K562 (cell line): ENCODE data around the gene CSF2. TPM values are rescaled to one million over a fixed set of nuclear protein-coding genes. Genes with fewer than 3 reads are reported as not detected.

Experiments used
- ATAC-seq: fragments of 200-7000 bp; cut with Tn5 transposase; 3 replicates; pipeline ENCODE4 v1.9.1; 2020; ENCODE audit warnings: moderate library complexity
- BruUV-seq: library from RNA; stranded (reverse); fragments of 400-500 nt; replicated peaks from 2 replicates; lab custom pipeline; 2021; lab: Mats Ljungman, UMichigan
- CTCF ChIA-PET: fragments of 300-600 bp; formaldehyde crosslinking; extraction: SDS; loops from one replicate; lab custom pipeline; 2021; ENCODE audit warnings: low intra/inter-chr PET ratio; lab: Yijun Ruan, JAX
- POLR2A ChIA-PET: fragments of 300-600, 350-650 bp; sonication (Branson Sonifier 250); formaldehyde crosslinking; extraction: SDS; loops from one replicate; lab custom pipeline; 2021; ENCODE audit warnings: antibody characterized with exemption, inconsistent platforms; lab: Yijun Ruan, JAX
- DNase-seq, 4 experiments: peaks; one replicate each; pipeline versions ENCODE4 v3.0.0 to v3.0.0-alpha.2; 2011 to 2018; ENCODE audit warnings: low spot score in 3 of 4, mixed read lengths in 3 of 4; ENCODE audit errors: extremely low read depth in 1 of 4
- FAIRE-seq: peaks from 2 replicates; lab custom pipeline; 2011; peaks lifted over from hg19 to GRCh38; lab: Jason Lieb, UNC
- H2AFZ ChIP-seq: 2 replicates; pipeline ENCODE4 v1.6.0; 2011; ENCODE audit warnings: low read depth, low read length, control low read depth, inconsistent platforms
- H3K27ac ChIP-seq: fragments of 200-600 bp; 3 replicates; pipeline ENCODE4 v1.8.0; 2011; ENCODE audit warnings: low read depth, mild to moderate bottlenecking, control low read depth, inconsistent platforms, low read length, moderate library complexity, mixed read lengths; ENCODE audit errors: extremely low read depth
- H3K27me3 ChIP-seq, 2 experiments: fragments of 300-600 bp in 1 of 2; 2 replicates in 1 of 2; 3 replicates in 1 of 2; pipeline versions ENCODE4 v1.6.0 to v1.8.0; 2011; ENCODE audit warnings: inconsistent platforms in 2 of 2, low read length in 2 of 2, mild to moderate bottlenecking in 1 of 2, mixed read lengths in 1 of 2, moderate library complexity in 1 of 2; ENCODE audit not compliant: control insufficient read depth in 2 of 2, insufficient read depth in 2 of 2
- H3K36me3 ChIP-seq: fragments of 300-600 bp; 3 replicates; pipeline ENCODE4 v1.8.0; 2011; ENCODE audit warnings: mild to moderate bottlenecking, low read length, inconsistent platforms; ENCODE audit not compliant: control insufficient read depth, insufficient read depth
- H3K4me1 ChIP-seq, 2 experiments: fragments of 200-600 bp in 1 of 2; replicated peaks in 1 of 2; 2 replicates in 1 of 2; 3 replicates in 1 of 2; pipeline versions ENCODE4 v1.5.1 to v1.8.0; 2011; ENCODE audit warnings: inconsistent platforms in 2 of 2, low read length in 2 of 2, mild to moderate bottlenecking in 1 of 2, mixed read lengths in 1 of 2, moderate library complexity in 1 of 2; ENCODE audit not compliant: control insufficient read depth in 2 of 2, insufficient read depth in 2 of 2
- H3K4me2 ChIP-seq: 2 replicates; pipeline ENCODE4 v1.6.1; 2011; ENCODE audit warnings: low read length, control low read depth, inconsistent platforms, mixed read lengths; ENCODE audit not compliant: insufficient read depth
- H3K4me3 ChIP-seq: fragments of 200-600 bp; sonication (generic), shearing (Covaris generic); 2 replicates; pipeline ENCODE4 v1.5.1; 2016; ENCODE audit warnings: control low read depth, inconsistent platforms
- H3K79me2 ChIP-seq: fragments of 200-600 bp; 3 replicates; pipeline ENCODE4 v1.8.0; 2011; ENCODE audit warnings: low read length, inconsistent platforms; ENCODE audit not compliant: control insufficient read depth, insufficient read depth
- H3K9ac ChIP-seq, 2 experiments: 2 replicates each; pipeline versions ENCODE4 v1.6.0 to v1.6.1; 2011; ENCODE audit warnings: low read depth in 2 of 2, low read length in 2 of 2, control low read depth in 1 of 2, inconsistent platforms in 1 of 2, mild to moderate bottlenecking in 1 of 2, mixed read lengths in 1 of 2; ENCODE audit not compliant: insufficient read depth in 1 of 2
- H3K9me1 ChIP-seq: one replicate; pipeline ENCODE4 v1.6.0; 2011; ENCODE audit warnings: inconsistent platforms, mild to moderate bottlenecking, low read length, moderate library complexity; ENCODE audit not compliant: control insufficient read depth, insufficient read depth
- H3K9me3 ChIP-seq: replicated peaks from 2 replicates; pipeline ENCODE4 v1.5.1; 2011; ENCODE audit warnings: low read depth, low read length, inconsistent platforms; ENCODE audit not compliant: control insufficient read depth, insufficient read depth
- H4K20me1 ChIP-seq: replicated peaks from 2 replicates; pipeline ENCODE4 v1.6.1; 2011; ENCODE audit warnings: low read length, inconsistent platforms, mixed read lengths; ENCODE audit not compliant: control insufficient read depth, insufficient read depth
- EP400 ChIP-seq: fragments of 450-650 bp; IDR thresholded peaks from 2 replicates; pipeline ENCODE4 v1.6.1; 2017; ENCODE audit warnings: antibody characterized with exemption, mild to moderate bottlenecking, moderate library complexity
- ERF ChIP-seq: fragments of 450-650 bp; formaldehyde crosslinking; IDR thresholded peaks from 2 replicates; pipeline ENCODE4 v1.4.0; 2020; ENCODE audit warnings: mild to moderate bottlenecking, mixed read lengths
- FOXK2 ChIP-seq, 2 experiments: fragments of 450-650 bp; IDR thresholded peaks in 1 of 2; conservative IDR thresholded peaks in 1 of 2; 2 replicates each; pipeline ENCODE4 v1.6.1; 2016; ENCODE audit warnings: low read depth in 2 of 2, mild to moderate bottlenecking in 1 of 2
- MEF2D ChIP-seq: conservative IDR thresholded peaks from 2 replicates; pipeline ENCODE4 v1.6.1; 2016; ENCODE audit warnings: low read depth, missing genetic modification characterization, missing compliant biosample characterization
- MYNN ChIP-seq, 2 experiments: sonication (generic); formaldehyde crosslinking in 1 of 2; IDR thresholded peaks; 2 replicates each; pipeline versions ENCODE4 v1.5.0 to v1.6.1; 2016 to 2020; ENCODE audit warnings: antibody characterized with exemption in 1 of 2, missing genetic modification reagents in 1 of 2
- POLR3A ChIP-seq: IDR thresholded peaks from 2 replicates; pipeline ENCODE4 v1.6.1; 2011; ENCODE audit warnings: borderline replicate concordance, mild to moderate bottlenecking, moderate library complexity; ENCODE audit not compliant: insufficient read length, insufficient read depth; ENCODE audit errors: extremely low read depth
- SAP30 ChIP-seq: fragments of 200-600 bp; sonication (generic); IDR thresholded peaks from 2 replicates; pipeline ENCODE4 v1.6.1; 2012; ENCODE audit warnings: borderline replicate concordance, low read depth, mild to moderate bottlenecking, moderate library complexity, low read length, control low read depth, inconsistent platforms; ENCODE audit not compliant: insufficient read depth, poor library complexity, severe bottlenecking
- ZEB2 ChIP-seq: fragments of 450-650 bp; IDR thresholded peaks from 2 replicates; pipeline ENCODE4 v1.6.1; 2016
- WGBS: fragments of 100-300 bp; shearing (Covaris generic); methylation state at CpG from one replicate; pipeline ENCODE4 v1.1.6; 2016; ENCODE audit warnings: low coverage, mixed read lengths; ENCODE audit not compliant: insufficient coverage; ENCODE audit errors: missing lambda C conversion rate; 5-methylcytosine and 5-hydroxymethylcytosine counted together
- in situ Hi-C: fragments of 300-500 bp; cut with MboI; formaldehyde crosslinking; loops from 4 replicates; pipeline ENCODE4 v1.15.0; 2018; ENCODE audit warnings: inconsistent platforms, mixed read lengths
- intact Hi-C: fragments of 100-400 bp; cut with micrococcal nuclease; formaldehyde crosslinking; loops from 2 replicates; pipeline ENCODE4 v1.14.2; 2022
- polyA plus RNA-seq, 8 experiments: library from polyadenylated mRNA; depleted of rRNA in 4 of 8; stranded (reverse) in 5 of 8; unstranded in 3 of 8; fragments of >200 nt; fragmentation: Nextera tagmentation in 2 of 8; fragmentation: Illumina TruSeq in 1 of 8; extraction: Ambion mirVana in 2 of 8; extraction: Trizol in 1 of 8; gene quantifications; 2 replicates each; pipeline versions ENCODE4 v1.2.1 to v1.2.3, GENCODE V29; 2011 to 2014; ENCODE audit warnings: inconsistent platforms in 1 of 8, missing spikeins in 1 of 8
- total RNA-seq, 7 experiments: library from RNA; depleted of rRNA in 6 of 7; stranded (reverse); fragments of >200 nt in 6 of 7; fragmentation: Illumina TruSeq in 2 of 7; extraction: Trizol in 2 of 7; gene quantifications; 2 replicates each; pipeline versions ENCODE4 v1.2.1 to v1.2.3, GENCODE V29; 2011 to 2021; ENCODE audit warnings: low replicate concordance in 1 of 7
- TF ChIP-seq, protein P1 (sequence below): fragments of 200-400 bp; formaldehyde crosslinking; IDR thresholded peaks from 2 replicates; pipeline ENCODE4 v1.6.1; 2017; ENCODE audit warnings: mild to moderate bottlenecking, low read depth, low read length, moderate library complexity
- TF ChIP-seq, protein P2 (sequence below): fragments of 450-650 bp; IDR thresholded peaks from 2 replicates; pipeline ENCODE4 v1.6.1; 2017; ENCODE audit warnings: antibody characterized with exemption, mild to moderate bottlenecking
- TF ChIP-seq, protein P3 (sequence below), 2 experiments: fragments of 200-800 bp in 1 of 2; sonication (Bioruptor generic) in 1 of 2; sonication (generic) in 1 of 2; formaldehyde crosslinking in 1 of 2; IDR thresholded peaks in 1 of 2; conservative IDR thresholded peaks in 1 of 2; 2 replicates each; pipeline versions ENCODE4 v1.5.0 to v1.6.1; 2016 to 2020; ENCODE audit warnings: missing compliant biosample characterization in 1 of 2, missing genetic modification characterization in 1 of 2, missing genetic modification reagents in 1 of 2

CSF2 gene
- total and polyA plus RNA-seq, 9 of the 15 experiments (the other 6 are each of a cell fraction or from before 2014, with no cell fraction given) = 0.25 to 0.29 TPM; not detected in 7

DNA sequence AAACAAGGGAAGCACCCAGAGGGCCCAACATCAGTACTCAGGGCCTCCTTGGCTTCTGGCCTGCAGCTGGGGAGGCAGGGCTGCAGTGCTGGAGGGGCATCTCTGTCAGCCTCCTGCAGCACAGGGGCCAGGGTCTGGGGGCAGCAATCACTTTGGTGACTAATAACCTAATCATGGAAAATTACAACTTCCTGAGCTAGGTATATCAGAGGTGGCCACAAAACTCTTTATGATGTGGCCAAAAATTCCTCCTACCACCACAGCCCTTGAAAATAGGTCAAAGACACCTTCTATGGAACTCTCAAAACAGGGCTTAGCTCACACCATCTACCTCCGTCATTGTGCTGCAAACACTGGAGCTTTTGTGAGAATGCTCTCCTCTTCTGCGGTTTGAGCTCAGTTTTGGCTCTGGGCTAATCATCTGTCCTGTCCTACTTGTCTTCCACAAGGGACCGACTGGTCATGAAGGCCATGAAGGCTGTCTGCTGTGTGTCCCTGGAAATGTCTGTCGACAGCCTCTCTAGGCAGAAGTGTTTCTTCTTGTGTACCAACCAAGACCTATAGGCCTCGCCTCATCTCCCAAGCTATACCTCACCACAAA, 28.6 kb downstream of the CSF2 start (continued):
- TF ChIP-seq MEF2D (tag) (no peak), POLR3A (no peak), MYNN (IDR thresholded peaks at IDR 0.05) (no peak), MYNN (CRISPR knock-in tag; IDR thresholded peaks at IDR 0.05) (no peak), SAP30 (no peak), ZEB2 (no peak)
- TF ChIP-seq, protein P1, sequence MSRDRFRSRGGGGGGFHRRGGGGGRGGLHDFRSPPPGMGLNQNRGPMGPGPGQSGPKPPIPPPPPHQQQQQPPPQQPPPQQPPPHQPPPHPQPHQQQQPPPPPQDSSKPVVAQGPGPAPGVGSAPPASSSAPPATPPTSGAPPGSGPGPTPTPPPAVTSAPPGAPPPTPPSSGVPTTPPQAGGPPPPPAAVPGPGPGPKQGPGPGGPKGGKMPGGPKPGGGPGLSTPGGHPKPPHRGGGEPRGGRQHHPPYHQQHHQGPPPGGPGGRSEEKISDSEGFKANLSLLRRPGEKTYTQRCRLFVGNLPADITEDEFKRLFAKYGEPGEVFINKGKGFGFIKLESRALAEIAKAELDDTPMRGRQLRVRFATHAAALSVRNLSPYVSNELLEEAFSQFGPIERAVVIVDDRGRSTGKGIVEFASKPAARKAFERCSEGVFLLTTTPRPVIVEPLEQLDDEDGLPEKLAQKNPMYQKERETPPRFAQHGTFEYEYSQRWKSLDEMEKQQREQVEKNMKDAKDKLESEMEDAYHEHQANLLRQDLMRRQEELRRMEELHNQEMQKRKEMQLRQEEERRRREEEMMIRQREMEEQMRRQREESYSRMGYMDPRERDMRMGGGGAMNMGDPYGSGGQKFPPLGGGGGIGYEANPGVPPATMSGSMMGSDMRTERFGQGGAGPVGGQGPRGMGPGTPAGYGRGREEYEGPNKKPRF = no peak
- TF ChIP-seq, all 486 proteins: peak for 0

DNA sequence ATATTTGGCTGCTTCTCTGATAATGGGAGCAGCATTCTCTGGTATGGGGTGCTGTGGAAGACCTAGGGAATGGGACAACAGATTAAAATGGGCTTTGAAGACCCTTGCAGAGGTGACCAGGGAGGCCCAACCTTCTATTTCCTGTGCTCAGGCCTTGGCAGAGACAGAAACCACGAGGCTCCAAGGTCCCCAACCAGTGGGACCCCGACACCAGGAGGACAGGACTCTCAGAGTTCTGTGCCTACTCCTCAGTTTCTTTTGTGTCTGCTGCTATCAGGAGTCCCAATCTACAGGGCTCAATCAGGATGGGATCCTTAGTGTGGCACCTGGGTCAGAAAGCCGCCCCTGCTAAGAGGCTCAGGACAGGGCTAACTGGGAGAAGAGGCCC, 29.3 kb downstream of the CSF2 start:
- in situ Hi-C loops = no loop called here
- H3K9ac ChIP-seq = peak overlapping the region; percentile 21 to 23; a peak in 2 of 4 replicates
- no peak for TF ChIP-seq FOXK2 (conservative IDR thresholded peaks at IDR 0.05 in 1 of 2, IDR thresholded peaks at IDR 0.05 in 1 of 2; ENCODE audit: low read depth in 2 of 2)
- TF ChIP-seq EP400 = no peak
- TF ChIP-seq, protein P2, sequence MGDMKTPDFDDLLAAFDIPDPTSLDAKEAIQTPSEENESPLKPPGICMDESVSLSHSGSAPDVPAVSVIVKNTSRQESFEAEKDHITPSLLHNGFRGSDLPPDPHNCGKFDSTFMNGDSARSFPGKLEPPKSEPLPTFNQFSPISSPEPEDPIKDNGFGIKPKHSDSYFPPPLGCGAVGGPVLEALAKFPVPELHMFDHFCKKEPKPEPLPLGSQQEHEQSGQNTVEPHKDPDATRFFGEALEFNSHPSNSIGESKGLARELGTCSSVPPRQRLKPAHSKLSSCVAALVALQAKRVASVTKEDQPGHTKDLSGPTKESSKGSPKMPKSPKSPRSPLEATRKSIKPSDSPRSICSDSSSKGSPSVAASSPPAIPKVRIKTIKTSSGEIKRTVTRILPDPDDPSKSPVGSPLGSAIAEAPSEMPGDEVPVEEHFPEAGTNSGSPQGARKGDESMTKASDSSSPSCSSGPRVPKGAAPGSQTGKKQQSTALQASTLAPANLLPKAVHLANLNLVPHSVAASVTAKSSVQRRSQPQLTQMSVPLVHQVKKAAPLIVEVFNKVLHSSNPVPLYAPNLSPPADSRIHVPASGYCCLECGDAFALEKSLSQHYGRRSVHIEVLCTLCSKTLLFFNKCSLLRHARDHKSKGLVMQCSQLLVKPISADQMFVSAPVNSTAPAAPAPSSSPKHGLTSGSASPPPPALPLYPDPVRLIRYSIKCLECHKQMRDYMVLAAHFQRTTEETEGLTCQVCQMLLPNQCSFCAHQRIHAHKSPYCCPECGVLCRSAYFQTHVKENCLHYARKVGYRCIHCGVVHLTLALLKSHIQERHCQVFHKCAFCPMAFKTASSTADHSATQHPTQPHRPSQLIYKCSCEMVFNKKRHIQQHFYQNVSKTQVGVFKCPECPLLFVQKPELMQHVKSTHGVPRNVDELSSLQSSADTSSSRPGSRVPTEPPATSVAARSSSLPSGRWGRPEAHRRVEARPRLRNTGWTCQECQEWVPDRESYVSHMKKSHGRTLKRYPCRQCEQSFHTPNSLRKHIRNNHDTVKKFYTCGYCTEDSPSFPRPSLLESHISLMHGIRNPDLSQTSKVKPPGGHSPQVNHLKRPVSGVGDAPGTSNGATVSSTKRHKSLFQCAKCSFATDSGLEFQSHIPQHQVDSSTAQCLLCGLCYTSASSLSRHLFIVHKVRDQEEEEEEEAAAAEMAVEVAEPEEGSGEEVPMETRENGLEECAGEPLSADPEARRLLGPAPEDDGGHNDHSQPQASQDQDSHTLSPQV = 0 out of 2 replicates have a peak, but pooled peaks have one; percentile 42
- no peak for TF ChIP-seq ERF
- TF ChIP-seq, protein P3, sequence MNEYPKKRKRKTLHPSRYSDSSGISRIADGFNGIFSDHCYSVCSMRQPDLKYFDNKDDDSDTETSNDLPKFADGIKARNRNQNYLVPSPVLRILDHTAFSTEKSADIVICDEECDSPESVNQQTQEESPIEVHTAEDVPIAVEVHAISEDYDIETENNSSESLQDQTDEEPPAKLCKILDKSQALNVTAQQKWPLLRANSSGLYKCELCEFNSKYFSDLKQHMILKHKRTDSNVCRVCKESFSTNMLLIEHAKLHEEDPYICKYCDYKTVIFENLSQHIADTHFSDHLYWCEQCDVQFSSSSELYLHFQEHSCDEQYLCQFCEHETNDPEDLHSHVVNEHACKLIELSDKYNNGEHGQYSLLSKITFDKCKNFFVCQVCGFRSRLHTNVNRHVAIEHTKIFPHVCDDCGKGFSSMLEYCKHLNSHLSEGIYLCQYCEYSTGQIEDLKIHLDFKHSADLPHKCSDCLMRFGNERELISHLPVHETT (CRISPR knock-in tag; conservative IDR thresholded peaks at IDR 0.05 in 1 of 2, IDR thresholded peaks at IDR 0.05 in 1 of 2) = peak in 1 of 2 experiments; percentile 18; a peak in 1 of 4 replicates

More for the DNA sequence above, 29.3 kb downstream of the CSF2 start:
- Histone ChIP-seq H3K27me3 (no peaks in the 10 kb centered on the region), H3K36me3 (no peaks in the 10 kb centered on the region; the same call in 2 of the 3 replicates), H3K4me1 (peaks cover 28 to 61% of the 10 kb centered on the region in 2 experiments), H3K9me3 (no peaks in the 10 kb centered on the region), H4K20me1 (peaks cover 8% of the 10 kb centered on the region; the same call in 1 of the 2 replicates), H3K27ac (peak overlapping the region; percentile 75; the same call in 2 of the 3 replicates), H3K4me2 (no peak overlapping the region), H3K9me1 (no peaks in the 10 kb centered on the region), H3K79me2 (no peaks in the 10 kb centered on the region; the same call in 2 of the 3 replicates), H3K4me3 (no peak overlapping the region), H2AFZ (no peak overlapping the region)
- intact Hi-C loops = no loop called here
- FAIRE-seq (no peak), DNase-seq (no peak), ATAC-seq (no peak)
- POLR2A ChIA-PET = interaction anchor here (0.7 to 2.2 kb wide), 5 partner anchors 10 to 212 kb away, joined by 3 to 11 read pairs (median 3); no protein-coding TSS in a partner anchor
- CTCF ChIA-PET = no interaction called here
- 57% methylated on average over 3 of the region's 3 CpGs for WGBS
- BruUV-seq = no TSS peak
